HepG2 (cell line): Measurements from ENCODE around the gene RPS6KC1. TPM values are rescaled to one million over a fixed set of nuclear protein-coding genes. Genes with fewer than 3 reads are reported as not detected.

Source experiments
- CHCHD3 ChIP-seq: sonication (generic); formaldehyde crosslinking; IDR thresholded peaks from 2 replicates; pipeline ENCODE4 v1.8.0; 2022; ENCODE audit warnings: mild to moderate bottlenecking, missing genetic modification reagents, moderate library complexity
- HIC2 ChIP-seq: sonication (generic); formaldehyde crosslinking; IDR thresholded peaks from 2 replicates; pipeline ENCODE4 v1.9.0; 2022; ENCODE audit warnings: low read depth, missing genetic modification reagents
- IRF1 ChIP-seq: sonication (generic); formaldehyde crosslinking; IDR thresholded peaks from 2 replicates; pipeline ENCODE4 v1.4.0; 2020; ENCODE audit warnings: low read depth, mild to moderate bottlenecking, missing genetic modification reagents
- JUN ChIP-seq: sonication (generic); formaldehyde crosslinking; IDR thresholded peaks from 2 replicates; pipeline ENCODE4 v1.4.0; 2020; ENCODE audit warnings: mild to moderate bottlenecking, missing genetic modification reagents
- MEIS1 ChIP-seq: sonication (generic); formaldehyde crosslinking; IDR thresholded peaks from 2 replicates; pipeline ENCODE4 v1.9.0; 2021; ENCODE audit warnings: mild to moderate bottlenecking, missing genetic modification reagents, moderate library complexity, borderline replicate concordance
- RERE ChIP-seq: IDR thresholded peaks from 2 replicates; pipeline ENCODE4 v1.6.1; 2016; ENCODE audit warnings: low read depth, missing genetic modification reagents, missing compliant biosample characterization
- RFXANK ChIP-seq: IDR thresholded peaks from 2 replicates; pipeline ENCODE4 v1.6.1; 2016
- RNF2 ChIP-seq: fragments of 450-650 bp; conservative IDR thresholded peaks from 2 replicates; pipeline ENCODE4 v1.6.1; 2016; ENCODE audit warnings: low read depth
- SIX1 ChIP-seq: sonication (generic); formaldehyde crosslinking; IDR thresholded peaks from 2 replicates; pipeline ENCODE4 v1.4.0; 2020; ENCODE audit warnings: missing genetic modification reagents, borderline replicate concordance
- TBX2 ChIP-seq: sonication (generic); formaldehyde crosslinking; IDR thresholded peaks from 2 replicates; pipeline ENCODE4 v1.5.0; 2020; ENCODE audit warnings: missing genetic modification reagents, mild to moderate bottlenecking, borderline replicate concordance
- TFE3 ChIP-seq: IDR thresholded peaks from 2 replicates; pipeline ENCODE4 v1.6.1; 2016
- THAP11 ChIP-seq: IDR thresholded peaks from 2 replicates; pipeline ENCODE4 v1.6.1; 2016; ENCODE audit warnings: missing biosample characterization, missing genetic modification reagents
- THAP7 ChIP-seq: sonication (generic); formaldehyde crosslinking; IDR thresholded peaks from 2 replicates; pipeline ENCODE4 v1.8.1; 2023; ENCODE audit warnings: mild to moderate bottlenecking, missing genetic modification reagents
- TP53 ChIP-seq: sonication (generic); formaldehyde crosslinking; conservative IDR thresholded peaks from 2 replicates; pipeline ENCODE4 v1.4.0; 2020; ENCODE audit warnings: missing genetic modification reagents
- ZFP82 ChIP-seq: sonication (generic); formaldehyde crosslinking; IDR thresholded peaks from 2 replicates; pipeline ENCODE4 v1.5.1; 2020; ENCODE audit warnings: mild to moderate bottlenecking, missing genetic modification reagents, borderline replicate concordance
- ZMAT5 ChIP-seq: sonication (generic); formaldehyde crosslinking; IDR thresholded peaks from 2 replicates; pipeline ENCODE4 v1.5.0; 2020; ENCODE audit warnings: mild to moderate bottlenecking, low read depth, missing genetic modification reagents, borderline replicate concordance
- ZNF383 ChIP-seq: sonication (generic); formaldehyde crosslinking; IDR thresholded peaks from 2 replicates; pipeline ENCODE4 v1.4.0; 2020; ENCODE audit warnings: missing genetic modification reagents, mild to moderate bottlenecking, borderline replicate concordance
- ZNF749 ChIP-seq: sonication (generic); formaldehyde crosslinking; IDR thresholded peaks from 2 replicates; pipeline ENCODE4 v1.8.0; 2022; ENCODE audit warnings: mild to moderate bottlenecking, missing genetic modification reagents, moderate library complexity, borderline replicate concordance
- polyA plus RNA-seq, 8 experiments: library from polyadenylated mRNA; depleted of rRNA in 3 of 8; stranded (reverse) in 7 of 8; unstranded in 1 of 8; fragments of >200 nt; fragmentation: Illumina TruSeq in 4 of 8; extraction: Trizol in 4 of 8; gene quantifications; 2 replicates each; pipeline versions ENCODE4 v1.2.1 to v1.2.3, GENCODE V29; 2011 to 2016; ENCODE audit warnings: low read depth in 4 of 8, missing spikeins in 1 of 8, mixed read lengths in 1 of 8; ENCODE audit not compliant: insufficient read depth in 1 of 8
- total RNA-seq, 5 experiments: library from RNA; depleted of rRNA; stranded (reverse); fragments of >200 nt; fragmentation: Illumina TruSeq; extraction: Trizol; gene quantifications; 2 replicates each; pipeline ENCODE4 v1.2.3, GENCODE V29; 2016; ENCODE audit warnings: low read depth in 1 of 5

The RPS6KC1 gene
- total and polyA plus RNA-seq, 2 of the 13 experiments (the other 11 are each of a cell fraction or from before 2014, with no cell fraction given) = 11.0 to 25.2 TPM

GRCh38 chr1:213051127-213051880 lies at the start of gene RPS6KC1 (continued):
- no peak for TF ChIP-seq ZMAT5
- TF ChIP-seq RERE = no peak
- no peak for TF ChIP-seq SIX1
- TF ChIP-seq RNF2 = no peak
- peak; percentile 76; the same call in 1 of the 2 replicates for TF ChIP-seq MEIS1
- no peak for TF ChIP-seq ZNF383 (CRISPR knock-in tag)
- no peak for TF ChIP-seq ZFP82
- TF ChIP-seq ZNF749 = peak; percentile 27; the same call in 1 of the 2 replicates
- no peak for TF ChIP-seq JUN
- TF ChIP-seq HIC2 (CRISPR knock-in tag) = peak; percentile 39; the same call in 1 of the 2 replicates
- TF ChIP-seq CHCHD3 (CRISPR knock-in tag) = no peak
- no peak for TF ChIP-seq TP53 (CRISPR knock-in tag)
- TF ChIP-seq RFXANK (CRISPR knock-in tag) = no peak
- peak; percentile 88 for TF ChIP-seq THAP11 (CRISPR knock-in tag)
- no peak for TF ChIP-seq TFE3 (CRISPR knock-in tag)
- 0 out of 2 replicates have a peak, but pooled peaks have one; percentile 79 for TF ChIP-seq IRF1 (CRISPR knock-in tag)
- TF ChIP-seq THAP7 (CRISPR knock-in tag) = no peak
- TF ChIP-seq TBX2 = peak; percentile 49; the same call in 1 of the 2 replicates
